Activated CD4-positive, alpha-beta memory T cell treated with anti-CD3 and anti-CD28 coated beads, Interleukin-2, amount 10 ng/mL, durations not matched to agents 7 days and 5 days (primary cell): ENCODE results near the gene CABP4. TPM values are rescaled to one million over a fixed set of nuclear protein-coding genes. Genes with fewer than 3 reads are reported as not detected.
"Not testable (repeated sequence)": the region's sequence is repeated elsewhere in the genome, so short reads cannot be mapped to it uniquely, and the experiment has no call there.

Source experiments
- CTCF ChIA-PET: fragments of 350-600 bp; sonication (Branson Sonifier 250); formaldehyde crosslinking; loops from one replicate; lab custom pipeline; 2021; ENCODE audit warnings: antibody characterized with exemption, inconsistent platforms; lab: Charles Lee
- POLR2A ChIA-PET: fragments of 350-600 bp; sonication (Branson Sonifier 250); formaldehyde crosslinking; loops from one replicate; lab custom pipeline; 2021; ENCODE audit warnings: antibody characterized with exemption; lab: Charles Lee
- DNase-seq: peaks from one replicate; pipeline ENCODE4 v3.0.0-alpha.2; 2020
- H3K27ac Mint-ChIP-seq: one replicate; pipeline ENCODE4 v1.8.0; 2021; ENCODE audit warnings: mild to moderate bottlenecking, mixed read lengths
- H3K27me3 Mint-ChIP-seq: one replicate; pipeline ENCODE4 v1.8.0; 2021; ENCODE audit warnings: mixed read lengths
- H3K36me3 Mint-ChIP-seq: one replicate; pipeline ENCODE4 v1.8.0; 2021; ENCODE audit warnings: low read depth, mixed read lengths
- H3K4me1 Mint-ChIP-seq: one replicate; pipeline ENCODE4 v1.8.0; 2021; ENCODE audit warnings: mixed read lengths
- H3K4me3 Mint-ChIP-seq: one replicate; pipeline ENCODE4 v1.8.0; 2021; ENCODE audit warnings: mild to moderate bottlenecking, mixed read lengths
- H3K9me3 Mint-ChIP-seq: one replicate; pipeline ENCODE4 v1.8.0; 2021; ENCODE audit warnings: mixed read lengths
- total RNA-seq, 2 experiments: library from RNA; stranded (reverse); gene quantifications; one replicate each; pipeline ENCODE4 v1.2.3, GENCODE V29; 2021

The CABP4 gene
- total RNA-seq, 2 experiments from 2014 or later, result 2.3 to 3.3 TPM

GRCh38 chr11:67477344-67478050, 22.3 kb downstream of the CABP4 start:
- H3K4me1 Mint-ChIP-seq, H3K36me3 Mint-ChIP-seq, H3K27me3 Mint-ChIP-seq, H3K9me3 Mint-ChIP-seq, CTCF ChIA-PET, H3K27ac Mint-ChIP-seq, H3K4me3 Mint-ChIP-seq, DNase-seq: not testable (repeated sequence)
- POLR2A ChIA-PET, result interaction anchor here (1.3 kb wide), 1 partner anchor 65 kb away, joined by 4 read pairs; no protein-coding TSS in a partner anchor

GRCh38 chr11:67482275-67482826, 27.2 kb downstream of the CABP4 start:
- ChIA-PET POLR2A (interaction anchor here (0.6 to 6.9 kb wide), 19 partner anchors 10 to 1702 kb away, joined by 3 to 94 read pairs (median 4); partner anchors contain the start of genes ANKRD13D, CDK2AP2, PITPNM1 and POLD4), CTCF (interaction anchor here (0.6 to 1.5 kb wide), 9 partner anchors 14 to 131 kb away, joined by 3 to 4 read pairs (median 3); partner anchors contain the start of genes POLD4 and RAD9A)
- H3K36me3 Mint-ChIP-seq, result peaks cover 22% of the 10 kb centered on the region
- H3K4me3 Mint-ChIP-seq, result peak overlapping the region; percentile 89
- H3K9me3 Mint-ChIP-seq, result no peaks in the 10 kb centered on the region
- peak overlapping the region; percentile 99 for H3K27ac Mint-ChIP-seq
- H3K27me3 Mint-ChIP-seq, result no peaks in the 10 kb centered on the region
- DNase-seq, result no peak
- peaks cover 47% of the 10 kb centered on the region for H3K4me1 Mint-ChIP-seq

GRCh38 chr11:67482827-67483798, 28.0 kb downstream of the CABP4 start, which contains the start of gene AIP:
Gene AIP (plus strand): TSS chr11:67483026. CDS start chr11:67483159, 133 bp downstream.
- DNase-seq, result peak; percentile 98
- Mint-ChIP-seq H3K36me3 (peaks cover 29% of the 10 kb centered on the region), H3K4me1 (peaks cover 55% of the 10 kb centered on the region), H3K9me3 (no peaks in the 10 kb centered on the region), H3K27ac (peak within 1 kb of the TSS; percentile 99), H3K4me3 (peak within 1 kb of the TSS; percentile 89), H3K27me3 (no peaks in the 10 kb centered on the region)
- ChIA-PET POLR2A (interaction anchor here (0.8 to 6.9 kb wide), 16 partner anchors 10 to 194 kb away, joined by 3 to 94 read pairs (median 4); partner anchors contain the start of genes ANKRD13D, CDK2AP2, PITPNM1 and POLD4), CTCF (interaction anchor here (0.6 to 1.5 kb wide), 10 partner anchors 23 to 132 kb away, joined by 3 to 4 read pairs (median 3); partner anchors contain the start of genes POLD4 and RAD9A)

- Mint-ChIP-seq H3K4me3 (peak overlapping the region; percentile 89), H3K4me1 (peaks cover 63% of the 10 kb centered on the region), H3K27me3 (no peaks in the 10 kb centered on the region), H3K27ac (peak overlapping the region; percentile 99), H3K9me3 (no peaks in the 10 kb centered on the region), H3K36me3 (peaks cover 38% of the 10 kb centered on the region)
- peak; percentile 57 for DNase-seq
- ChIA-PET CTCF (interaction anchor here (1.3 to 1.7 kb wide), 7 partner anchors 21 to 115 kb away, joined by 3 to 8 read pairs (median 4); partner anchors contain the start of genes PITPNM1, PPP1CA and RAD9A), POLR2A (interaction anchor here (0.8 to 7.9 kb wide), 18 partner anchors 8 to 195 kb away, joined by 3 to 94 read pairs (median 4); partner anchors contain the start of genes ANKRD13D, PITPNM1, POLD4 and PPP1CA)
Observed at GRCh38 chr11:67483831-67484665, 28.9 kb downstream of the CABP4 start.

GRCh38 chr11:67484847-67485311, 29.7 kb downstream of the CABP4 start:
- peaks cover 68% of the 10 kb centered on the region for H3K4me1 Mint-ChIP-seq
- H3K36me3 Mint-ChIP-seq, result peaks cover 42% of the 10 kb centered on the region
- ChIA-PET CTCF (interaction anchor here (1.3 to 1.7 kb wide), 4 partner anchors 21 to 116 kb away, joined by 3 to 8 read pairs (median 4); partner anchors contain the start of genes PITPNM1 and PPP1CA), POLR2A (interaction anchor here (0.9 to 7.9 kb wide), 18 partner anchors 8 to 207 kb away, joined by 3 to 94 read pairs (median 5); partner anchors contain the start of genes PITPNM1, POLD4, PPP1CA and PTPRCAP)
- no peaks in the 10 kb centered on the region for H3K9me3 Mint-ChIP-seq
- peak overlapping the region; percentile 99 for H3K27ac Mint-ChIP-seq
- peak overlapping the region; percentile 89 for H3K4me3 Mint-ChIP-seq
- peak; percentile 72 for DNase-seq
- no peaks in the 10 kb centered on the region for H3K27me3 Mint-ChIP-seq

GRCh38 chr11:67485873-67486361, 30.8 kb downstream of the CABP4 start:
- H3K27me3 Mint-ChIP-seq, H3K9me3 Mint-ChIP-seq: not testable (repeated sequence)
- Mint-ChIP-seq H3K4me3 (peak overlapping the region; percentile 89), H3K36me3 (peaks cover 51% of the 10 kb centered on the region), H3K4me1 (peaks cover 68% of the 10 kb centered on the region), H3K27ac (peak overlapping the region; percentile 99)
- ChIA-PET POLR2A (interaction anchor here (0.8 to 7.9 kb wide), 13 partner anchors 10 to 218 kb away, joined by 3 to 94 read pairs (median 6); partner anchors contain the start of genes PITPNM1, POLD4, PPP1CA and PTPRCAP), CTCF (interaction anchor here (0.7 to 1.5 kb wide), 6 partner anchors 17 to 1985 kb away, joined by 3 to 5 read pairs (median 3); partner anchors contain the start of gene PITPNM1)
- peak; percentile 80 for DNase-seq

GRCh38 chr11:67486481-67487195, 31.5 kb downstream of the CABP4 start:
- H3K27ac Mint-ChIP-seq, result peak overlapping the region; percentile 99
- H3K27me3 Mint-ChIP-seq, result no peaks in the 10 kb centered on the region
- H3K4me1 Mint-ChIP-seq, result peaks cover 68% of the 10 kb centered on the region
- no peaks in the 10 kb centered on the region for H3K9me3 Mint-ChIP-seq
- H3K36me3 Mint-ChIP-seq, result peaks cover 53% of the 10 kb centered on the region
- POLR2A ChIA-PET, result interaction anchor here (0.8 to 7.9 kb wide), 12 partner anchors 11 to 219 kb away, joined by 3 to 94 read pairs (median 8); partner anchors contain the start of genes PITPNM1, POLD4, PPP1CA and PTPRCAP
- CTCF ChIA-PET, result interaction anchor here (1.1 to 1.6 kb wide), 4 partner anchors 10 to 141 kb away, joined by 3 to 4 read pairs (median 3); partner anchors contain the start of gene TBC1D10C
- peak; percentile 50 for DNase-seq
- peak overlapping the region; percentile 89 for H3K4me3 Mint-ChIP-seq

GRCh38 chr11:67489203-67489884, 34.2 kb downstream of the CABP4 start:
- CTCF ChIA-PET, result interaction anchor here (1.4 to 1.8 kb wide), 2 partner anchors 16 to 77 kb away, joined by 4 to 5 read pairs; partner anchors contain the start of gene PITPNM1
- Mint-ChIP-seq H3K9me3 (no peaks in the 10 kb centered on the region), H3K27ac (peak overlapping the region; percentile 99), H3K4me1 (peaks cover 47% of the 10 kb centered on the region), H3K36me3 (peaks cover 61% of the 10 kb centered on the region), H3K4me3 (no peak overlapping the region), H3K27me3 (no peaks in the 10 kb centered on the region)
- POLR2A ChIA-PET, result interaction anchor here (0.7 to 7.9 kb wide), 6 partner anchors 11 to 88 kb away, joined by 3 to 39 read pairs (median 4); partner anchors contain the start of genes PITPNM1 and PPP1CA
- DNase-seq, result no peak

GRCh38 chr11:67489885-67490726, 35.0 kb downstream of the CABP4 start:
- Mint-ChIP-seq H3K27ac (peak overlapping the region; percentile 76), H3K36me3 (peaks cover 54% of the 10 kb centered on the region), H3K4me3 (no peak overlapping the region), H3K9me3 (no peaks in the 10 kb centered on the region), H3K27me3 (no peaks in the 10 kb centered on the region), H3K4me1 (peaks cover 40% of the 10 kb centered on the region)
- ChIA-PET POLR2A (interaction anchor here (1.1 to 7.9 kb wide), 6 partner anchors 10 to 202 kb away, joined by 3 to 39 read pairs (median 4); partner anchors contain the start of genes PITPNM1, PPP1CA and PTPRCAP), CTCF (interaction anchor here (1.8 kb wide), 1 partner anchor 16 kb away, joined by 4 read pairs; the partner anchor contains the start of gene PITPNM1)
- DNase-seq, result no peak
